ENCODE data around the gene CEP20.
"Not testable (repeated sequence)": the region's sequence is repeated elsewhere in the genome, so short reads cannot be mapped to it uniquely, and the experiment has no call there.

Gene CEP20

GRCh38 chr16:15888072-15888976, at the start of gene CEP20:
Gene CEP20 (minus strand): TSS chr16:15888603. CDS start chr16:15888585, 18 bp downstream.
- DNase-seq (ENCODE audit: extremely low spot score, insufficient read length, low read depth), result peak; percentile 100
- peak; percentile 99 for FAIRE-seq

- FAIRE-seq; DNase-seq (ENCODE audit: extremely low spot score, insufficient read length, low read depth): not testable (repeated sequence)
Observed at GRCh38 chr16:15936809-15937208, 48.4 kb upstream of the CEP20 start.

- FAIRE-seq (no peak), DNase-seq (ENCODE audit: extremely low spot score, insufficient read length, low read depth) (no peak)
Observed at GRCh38 chr16:15934991-15935390, 46.6 kb upstream of the CEP20 start.

- no peak for FAIRE-seq
- no peak for DNase-seq (ENCODE audit: extremely low spot score, insufficient read length, low read depth)
Observed at GRCh38 chr16:15933781-15934180, 45.4 kb upstream of the CEP20 start.

- DNase-seq (ENCODE audit: extremely low spot score, insufficient read length, low read depth), result no peak
- no peak for FAIRE-seq
Observed at GRCh38 chr16:15932939-15933338, 44.5 kb upstream of the CEP20 start.

- FAIRE-seq, result no peak
- no peak for DNase-seq (ENCODE audit: extremely low spot score, insufficient read length, low read depth)
Observed at GRCh38 chr16:15928261-15929104, 40.1 kb upstream of the CEP20 start.

GRCh38 chr16:15925631-15926030, 37.2 kb upstream of the CEP20 start:
- FAIRE-seq (no peak), DNase-seq (ENCODE audit: extremely low spot score, insufficient read length, low read depth) (no peak)

GRCh38 chr16:15924996-15925395, 36.6 kb upstream of the CEP20 start:
- FAIRE-seq, result no peak

GRCh38 chr16:15919331-15919730, 30.9 kb upstream of the CEP20 start:
- DNase-seq (ENCODE audit: extremely low spot score, insufficient read length, low read depth) (no peak), FAIRE-seq (no peak)

More at GRCh38 chr16:15924996-15925395, 36.6 kb upstream of the CEP20 start:
- no peak for DNase-seq (ENCODE audit: extremely low spot score, insufficient read length, low read depth)

GRCh38 chr16:15918314-15918713, 29.9 kb upstream of the CEP20 start:
- DNase-seq (ENCODE audit: extremely low spot score, insufficient read length, low read depth); FAIRE-seq: not testable (repeated sequence)

- FAIRE-seq, result no peak
- DNase-seq (ENCODE audit: extremely low spot score, insufficient read length, low read depth), result no peak
Observed at GRCh38 chr16:15916323-15916722, 27.9 kb upstream of the CEP20 start.

GRCh38 chr16:15915555-15916081, 27.2 kb upstream of the CEP20 start:
- DNase-seq (ENCODE audit: extremely low spot score, insufficient read length, low read depth) (no peak), FAIRE-seq (no peak)

- FAIRE-seq (no peak), DNase-seq (ENCODE audit: extremely low spot score, insufficient read length, low read depth) (no peak)
Observed at GRCh38 chr16:15913046-15913698, 24.8 kb upstream of the CEP20 start.

GRCh38 chr16:15911198-15911597, 22.8 kb upstream of the CEP20 start:
- no peak for DNase-seq (ENCODE audit: extremely low spot score, insufficient read length, low read depth)
- FAIRE-seq, result no peak

GRCh38 chr16:15907863-15908478, 19.6 kb upstream of the CEP20 start:
- peak; percentile 89 for FAIRE-seq
- DNase-seq (ENCODE audit: extremely low spot score, insufficient read length, low read depth), result peak; percentile 73

GRCh38 chr16:15906439-15906838, 18.0 kb upstream of the CEP20 start:
- no peak for DNase-seq (ENCODE audit: extremely low spot score, insufficient read length, low read depth)
- FAIRE-seq, result no peak

- FAIRE-seq (no peak), DNase-seq (ENCODE audit: extremely low spot score, insufficient read length, low read depth) (no peak)
Observed at GRCh38 chr16:15903960-15904359, 15.6 kb upstream of the CEP20 start.

GRCh38 chr16:15900901-15901500, 12.6 kb upstream of the CEP20 start:
- DNase-seq (ENCODE audit: extremely low spot score, insufficient read length, low read depth) (no peak), FAIRE-seq (no peak)

GRCh38 chr16:15900357-15900756, 12.0 kb upstream of the CEP20 start:
- DNase-seq (ENCODE audit: extremely low spot score, insufficient read length, low read depth) (no peak), FAIRE-seq (no peak)

Measured in GM18507 (cell line).